HepG2 (cell line): Measurements from ENCODE around the gene RAB9A. TPM values are rescaled to one million over a fixed set of nuclear protein-coding genes. Genes with fewer than 3 reads are reported as not detected.
A peak's percentile ranks its signal among the peaks of the same experiment; 100 is the strongest.

Experiments used
- ATAC-seq: fragments of 200-7000 bp; cut with Tn5 transposase; 3 replicates; pipeline ENCODE4 v1.9.1; 2020; ENCODE audit warnings: mild to moderate bottlenecking, moderate library complexity
- BruUV-seq: library from RNA; stranded (reverse); fragments of 400-500 nt; replicated peaks from 2 replicates; lab custom pipeline; 2021; lab: Mats Ljungman, UMichigan
- CTCF ChIA-PET: fragments of 300-600 bp; formaldehyde crosslinking; extraction: SDS; loops from one replicate; lab custom pipeline; 2021; ENCODE audit warnings: low total read pairs, inconsistent platforms, low intra/inter-chr PET ratio; lab: Yijun Ruan, JAX
- POLR2A ChIA-PET: fragments of 350-600 bp; sonication (Branson Sonifier 250); formaldehyde crosslinking; loops from one replicate; lab custom pipeline; 2020; ENCODE audit warnings: antibody characterized with exemption, inconsistent platforms; lab: Yijun Ruan, JAX
- DNase-seq: peaks from one replicate; pipeline ENCODE4 v3.0.0-alpha.2; 2015; ENCODE audit warnings: low spot score
- FAIRE-seq: peaks from 3 replicates; lab custom pipeline; 2011; peaks lifted over from hg19 to GRCh38; lab: Jason Lieb, UNC
- H2AFZ ChIP-seq: one replicate; pipeline ENCODE4 v1.6.1; 2011; ENCODE audit warnings: low read length, inconsistent platforms
- H3K27ac ChIP-seq: fragments of 300-600 bp; 3 replicates; pipeline ENCODE4 v1.8.0; 2011; ENCODE audit warnings: mixed run types, mild to moderate bottlenecking, mixed read lengths, low read length, inconsistent platforms; ENCODE audit not compliant: insufficient read depth; ENCODE audit errors: extremely low read length
- H3K27me3 ChIP-seq, 2 experiments: fragments of 200-600 bp in 1 of 2; 2 replicates in 1 of 2; 3 replicates in 1 of 2; pipeline versions ENCODE4 v1.6.0 to v1.8.0; 2011; ENCODE audit warnings: low read length in 2 of 2, mild to moderate bottlenecking in 2 of 2, moderate library complexity in 2 of 2, inconsistent platforms in 1 of 2; ENCODE audit not compliant: insufficient read depth in 2 of 2, control insufficient read depth in 1 of 2
- H3K36me3 ChIP-seq, 2 experiments: fragments of 200-600 bp in 1 of 2; replicated peaks in 1 of 2; 2 replicates in 1 of 2; 3 replicates in 1 of 2; pipeline versions ENCODE4 v1.5.1 to v1.8.0; 2011; ENCODE audit warnings: low read length in 2 of 2, inconsistent platforms in 1 of 2; ENCODE audit not compliant: insufficient read depth in 2 of 2, control insufficient read depth in 1 of 2
- H3K4me1 ChIP-seq: 2 replicates; pipeline ENCODE4 v1.5.1; 2012; ENCODE audit warnings: low read length, inconsistent platforms; ENCODE audit not compliant: insufficient read depth
- H3K4me2 ChIP-seq: 2 replicates; pipeline ENCODE4 v1.6.0; 2011; ENCODE audit warnings: low read depth, low read length, inconsistent platforms
- H3K4me3 ChIP-seq, 3 experiments: fragments of 200-600 bp in 1 of 3; sonication (generic), shearing (Covaris generic) in 1 of 3; replicated peaks in 1 of 3; 2 replicates each; pipeline ENCODE4 v1.5.1; 2011 to 2016; ENCODE audit warnings: low read length in 3 of 3, inconsistent platforms in 2 of 3, low read depth in 2 of 3, mild to moderate bottlenecking in 2 of 3, control low read depth in 1 of 3, mixed read lengths in 1 of 3; ENCODE audit not compliant: insufficient read depth in 1 of 3
- H3K79me2 ChIP-seq: one replicate; pipeline ENCODE4 v1.6.1; 2011; ENCODE audit warnings: low read length, inconsistent platforms; ENCODE audit not compliant: insufficient read depth
- H3K9ac ChIP-seq: 2 replicates; pipeline ENCODE4 v1.6.0; 2011; ENCODE audit warnings: mild to moderate bottlenecking, low read depth, low read length, inconsistent platforms; ENCODE audit not compliant: insufficient read depth
- H3K9me3 ChIP-seq: 2 replicates; pipeline ENCODE4 v1.5.1; 2012; ENCODE audit warnings: mild to moderate bottlenecking, low read length
- H4K20me1 ChIP-seq: 2 replicates; pipeline ENCODE4 v1.6.0; 2011; ENCODE audit warnings: inconsistent platforms, mild to moderate bottlenecking, low read length, moderate library complexity; ENCODE audit not compliant: insufficient read depth
- ATM ChIP-seq: fragments of 450-650 bp; IDR thresholded peaks from 2 replicates; pipeline ENCODE4 v1.7.1; 2017; ENCODE audit warnings: mild to moderate bottlenecking, borderline replicate concordance
- CREM ChIP-seq, 2 experiments: sonication (generic) in 1 of 2; formaldehyde crosslinking in 1 of 2; IDR thresholded peaks; 2 replicates each; pipeline versions ENCODE4 v1.4.0 to v1.6.1; 2016 to 2020; ENCODE audit warnings: antibody characterized with exemption in 1 of 2, mild to moderate bottlenecking in 1 of 2, missing genetic modification reagents in 1 of 2
- GPN1 ChIP-seq: sonication (generic); formaldehyde crosslinking; IDR thresholded peaks from 2 replicates; pipeline ENCODE4 v1.5.1; 2020; ENCODE audit warnings: missing genetic modification reagents, borderline replicate concordance
- HNF4G ChIP-seq, 2 experiments: sonication (generic) in 1 of 2; formaldehyde crosslinking in 1 of 2; IDR thresholded peaks; 2 replicates each; pipeline versions ENCODE4 v1.4.0 to v1.6.1; 2011 to 2020; ENCODE audit warnings: borderline replicate concordance in 2 of 2, low read depth in 2 of 2, mild to moderate bottlenecking in 2 of 2, low read length in 1 of 2, missing genetic modification reagents in 1 of 2, moderate library complexity in 1 of 2
- MTF1 ChIP-seq: sonication (generic); formaldehyde crosslinking; IDR thresholded peaks from 2 replicates; pipeline ENCODE4 v1.5.0; 2020; ENCODE audit warnings: missing genetic modification reagents
- PHF8 ChIP-seq: sonication (generic); formaldehyde crosslinking; IDR thresholded peaks from 2 replicates; pipeline ENCODE4 v1.5.0; 2020; ENCODE audit warnings: missing genetic modification reagents
- ZBTB14 ChIP-seq: sonication (generic); formaldehyde crosslinking; IDR thresholded peaks from 2 replicates; pipeline ENCODE4 v1.4.0; 2020; ENCODE audit warnings: missing genetic modification reagents
- ZNF235 ChIP-seq: sonication (generic); formaldehyde crosslinking; IDR thresholded peaks from 2 replicates; pipeline ENCODE4 v1.8.1; 2023; ENCODE audit warnings: mild to moderate bottlenecking, missing genetic modification reagents, borderline replicate concordance
- ZNF766 ChIP-seq: sonication (generic); formaldehyde crosslinking; IDR thresholded peaks from 2 replicates; pipeline ENCODE4 v1.5.0; 2020; ENCODE audit warnings: missing genetic modification reagents, borderline replicate concordance
- WGBS: methylation state at CpG from one replicate; pipeline ENCODE4 v1.1.6; 2017; ENCODE audit warnings: low lambda C conversion rate; 5-methylcytosine and 5-hydroxymethylcytosine counted together
- in situ Hi-C: cut with HindIII; loops from 2 replicates; pipeline ENCODE4 v1.10.0; 2017; ENCODE audit warnings: low pct_unique_long_range_greater_than_20kb; ENCODE audit not compliant: extremely low pct_ligation_motif_present
- intact Hi-C: fragments of 100-400 bp; cut with micrococcal nuclease; formaldehyde crosslinking; loops from one replicate; pipeline ENCODE4 v1.10.0; 2022; ENCODE audit not compliant: unreplicated experiment
- polyA plus RNA-seq, 8 experiments: library from polyadenylated mRNA; depleted of rRNA in 3 of 8; stranded (reverse) in 7 of 8; unstranded in 1 of 8; fragments of >200 nt; fragmentation: Illumina TruSeq in 4 of 8; extraction: Trizol in 4 of 8; gene quantifications; 2 replicates each; pipeline versions ENCODE4 v1.2.1 to v1.2.3, GENCODE V29; 2011 to 2016; ENCODE audit warnings: low read depth in 4 of 8, missing spikeins in 1 of 8, mixed read lengths in 1 of 8; ENCODE audit not compliant: insufficient read depth in 1 of 8
- total RNA-seq, 5 experiments: library from RNA; depleted of rRNA; stranded (reverse); fragments of >200 nt; fragmentation: Illumina TruSeq; extraction: Trizol; gene quantifications; 2 replicates each; pipeline ENCODE4 v1.2.3, GENCODE V29; 2016; ENCODE audit warnings: low read depth in 1 of 5
- TF ChIP-seq, protein P1 (sequence below): sonication (generic); formaldehyde crosslinking; IDR thresholded peaks from 2 replicates; pipeline ENCODE4 v1.4.0; 2020; ENCODE audit warnings: missing genetic modification reagents, mild to moderate bottlenecking, borderline replicate concordance

RAB9A gene
- total and polyA plus RNA-seq, 2 of the 13 experiments (the other 11 are each of a cell fraction or from before 2014, with no cell fraction given) = 10.5 to 23.1 TPM

DNA sequence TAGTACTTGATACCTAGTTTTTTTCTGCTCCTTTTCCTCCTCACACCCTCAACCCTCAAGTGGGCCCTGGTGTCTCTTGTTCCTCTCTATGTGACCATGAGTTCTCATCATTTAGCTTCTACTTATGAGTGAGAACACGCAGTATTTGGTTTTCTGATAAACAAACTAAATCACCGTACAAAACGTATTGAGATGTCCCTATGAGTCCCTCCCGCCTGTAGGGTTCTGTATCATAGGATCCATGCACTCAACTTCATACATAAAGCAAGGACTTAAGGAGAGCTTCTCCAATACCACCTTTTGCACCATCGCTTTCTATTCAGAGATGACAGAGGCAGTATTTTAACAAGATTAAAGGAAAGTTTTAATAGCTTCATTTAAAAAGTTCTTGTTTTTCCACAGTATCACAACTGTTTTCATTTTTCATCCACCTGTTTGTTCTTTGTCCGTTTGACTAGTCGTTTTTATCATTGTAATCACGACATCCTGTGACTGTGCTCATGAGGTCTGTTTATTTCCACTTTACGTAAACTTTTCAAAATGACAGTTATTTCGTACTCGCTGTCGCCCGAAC lies 457 bp upstream of the RAB9A start:
- FAIRE-seq = no peak
- intact Hi-C loops = loop anchor here (2.0 kb wide), 2 partner anchors 30 to 46 kb away; partner anchors contain the start of genes OFD1 and TRAPPC2
- POLR2A ChIA-PET = interaction anchor here (0.6 to 1.1 kb wide), 5 partner anchors 14 to 46 kb away, joined by 3 to 11 read pairs (median 4); partner anchors contain the start of genes OFD1 and TRAPPC2
- TF ChIP-seq ZBTB14 (CRISPR knock-in tag) (no peak), HNF4G (IDR thresholded peaks at IDR 0.05; ENCODE audit: borderline replicate concordance, low read depth, low read length) (no peak), HNF4G (CRISPR knock-in tag; IDR thresholded peaks at IDR 0.05; ENCODE audit: borderline replicate concordance, low read depth) (no peak)
- TF ChIP-seq, all 625 proteins: peak for 0
- H2AFZ ChIP-seq = peak overlapping the region; percentile 83
- H3K4me2 ChIP-seq = peak overlapping the region; percentile 73
- H3K79me2 ChIP-seq = peaks cover 38% of the 10 kb centered on the region
- H3K4me1 ChIP-seq = peaks cover 31% of the 10 kb centered on the region
- DNase-seq (no peak), ATAC-seq (peak; percentile 39)
- BruUV-seq = no TSS peak
- in situ Hi-C loops = no loop called here
- H3K27ac ChIP-seq = no peak overlapping the region
- no peaks in the 10 kb centered on the region for H3K9me3 ChIP-seq
- no peaks in the 10 kb centered on the region for H3K36me3 ChIP-seq
- H3K27me3 ChIP-seq = no peaks in the 10 kb centered on the region
- WGBS = 2% methylated on average over 13 of the region's 13 CpGs
- 0 out of 2 replicates have a peak, but pooled peaks cover 3% of the 10 kb centered on the region for H4K20me1 ChIP-seq
- CTCF ChIA-PET = no interaction called here
- H3K4me3 ChIP-seq = peak overlapping the region; percentile 68 to 88 (median 80)
- peak overlapping the region; percentile 83 for H3K9ac ChIP-seq

- DNase-seq (no peak), FAIRE-seq (peak; percentile 61), ATAC-seq (no peak)
- 0% methylated on average over 16 of the region's 16 CpGs for WGBS
- Histone ChIP-seq H4K20me1 (0 out of 2 replicates have a peak, but pooled peaks cover 3% of the 10 kb centered on the region), H3K27me3 (no peaks in the 10 kb centered on the region), H3K27ac (peak overlapping the region; percentile 80), H3K4me2 (peak overlapping the region; percentile 77), H3K36me3 (no peaks in the 10 kb centered on the region), H3K4me1 (peaks cover 43% of the 10 kb centered on the region), H2AFZ (no peak overlapping the region), H3K4me3 (peak overlapping the region; percentile 68 to 88 (median 80)), H3K9ac (peak overlapping the region; percentile 83), H3K9me3 (no peaks in the 10 kb centered on the region), H3K79me2 (peaks cover 49% of the 10 kb centered on the region)
- intact Hi-C loops (loop anchor here (2.0 kb wide), 2 partner anchors 31 to 45 kb away; partner anchors contain the start of genes OFD1 and TRAPPC2), in situ Hi-C loops (no loop called here)
- POLR2A ChIA-PET = no interaction called here
- BruUV-seq = TSS peak; percentile 71
- TF ChIP-seq PHF8 (CRISPR knock-in tag) (no peak), ZNF766 (CRISPR knock-in tag) (no peak), CREM (IDR thresholded peaks at IDR 0.05) (no peak), CREM (CRISPR knock-in tag; IDR thresholded peaks at IDR 0.05) (no peak), ATM (no peak), MTF1 (CRISPR knock-in tag) (no peak), GPN1 (no peak), ZNF235 (CRISPR knock-in tag) (no peak)
- TF ChIP-seq, protein P1, sequence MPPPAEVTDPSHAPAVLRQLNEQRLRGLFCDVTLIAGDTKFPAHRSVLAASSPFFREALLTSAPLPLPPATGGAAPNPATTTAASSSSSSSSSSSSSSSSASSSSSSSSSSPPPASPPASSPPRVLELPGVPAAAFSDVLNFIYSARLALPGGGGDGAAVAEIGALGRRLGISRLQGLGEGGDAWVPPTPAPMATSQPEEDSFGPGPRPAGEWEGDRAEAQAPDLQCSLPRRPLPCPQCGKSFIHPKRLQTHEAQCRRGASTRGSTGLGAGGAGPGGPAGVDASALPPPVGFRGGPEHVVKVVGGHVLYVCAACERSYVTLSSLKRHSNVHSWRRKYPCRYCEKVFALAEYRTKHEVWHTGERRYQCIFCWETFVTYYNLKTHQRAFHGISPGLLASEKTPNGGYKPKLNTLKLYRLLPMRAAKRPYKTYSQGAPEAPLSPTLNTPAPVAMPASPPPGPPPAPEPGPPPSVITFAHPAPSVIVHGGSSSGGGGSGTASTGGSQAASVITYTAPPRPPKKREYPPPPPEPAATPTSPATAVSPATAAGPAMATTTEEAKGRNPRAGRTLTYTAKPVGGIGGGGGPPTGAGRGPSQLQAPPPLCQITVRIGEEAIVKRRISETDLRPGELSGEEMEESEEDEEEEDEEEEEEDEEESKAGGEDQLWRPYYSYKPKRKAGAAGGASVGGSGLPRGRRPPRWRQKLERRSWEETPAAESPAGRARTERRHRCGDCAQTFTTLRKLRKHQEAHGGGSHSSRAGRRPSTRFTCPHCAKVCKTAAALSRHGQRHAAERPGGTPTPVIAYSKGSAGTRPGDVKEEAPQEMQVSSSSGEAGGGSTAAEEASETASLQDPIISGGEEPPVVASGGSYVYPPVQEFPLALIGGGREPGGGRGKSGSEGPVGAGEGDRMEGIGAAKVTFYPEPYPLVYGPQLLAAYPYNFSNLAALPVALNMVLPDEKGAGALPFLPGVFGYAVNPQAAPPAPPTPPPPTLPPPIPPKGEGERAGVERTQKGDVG (CRISPR knock-in tag) = no peak
- CTCF ChIA-PET = no interaction called here
Observed at GRCh38 chrX:13689741-13690211, 848 bp downstream of the RAB9A start.
